Fibroblast of skin of scalp (primary cell): ENCODE data around the gene ABHD17C.
"Not testable (repeated sequence)": the region's sequence is repeated elsewhere in the genome, so short reads cannot be mapped to it uniquely, and the experiment has no call there.

Experiments
- DNase-seq: peaks from one replicate; pipeline ENCODE4 v3.0.0-alpha.2; 2013

ABHD17C gene

DNA sequence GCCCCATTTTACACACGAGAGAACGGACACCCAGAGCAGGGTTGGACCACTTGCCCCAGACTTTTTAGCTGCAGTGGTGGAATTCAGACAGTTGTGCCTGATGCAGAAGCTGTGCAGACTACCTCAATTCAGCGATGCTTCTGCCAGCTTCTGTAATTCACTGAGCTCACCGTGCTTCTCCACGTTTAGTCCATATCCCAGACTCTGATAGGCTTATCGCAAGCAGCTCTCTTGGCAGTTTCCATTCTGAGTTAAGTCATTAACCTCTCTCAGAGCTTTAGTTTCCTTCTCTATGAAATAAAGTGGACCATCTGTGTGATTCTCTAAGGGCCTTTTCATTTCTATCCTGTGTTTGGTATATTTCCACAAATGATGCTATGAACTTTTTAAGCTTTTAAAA lies 37.1 kb downstream of the ABHD17C start:
- DNase-seq, result no peak

DNA sequence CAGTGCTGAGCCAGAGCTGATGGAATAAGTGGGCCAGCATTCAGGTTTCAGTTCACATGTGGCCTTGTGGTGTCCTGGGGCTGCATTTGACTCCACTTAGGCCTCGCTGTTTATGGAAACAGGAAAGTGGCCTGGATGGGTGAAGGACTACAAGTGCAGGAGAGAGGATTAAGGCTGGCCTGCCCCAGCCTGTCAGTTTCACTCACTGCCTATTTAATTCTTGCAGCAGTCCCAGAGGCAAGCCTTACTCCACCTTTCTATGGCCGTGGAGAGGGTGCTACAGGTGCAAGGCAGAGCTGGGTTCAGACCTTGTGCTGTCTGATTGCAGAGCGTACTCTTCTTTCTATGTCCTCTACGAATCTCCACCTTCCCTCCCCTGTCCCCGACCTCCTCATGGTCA lies 37.7 kb downstream of the ABHD17C start:
- no peak for DNase-seq

DNA sequence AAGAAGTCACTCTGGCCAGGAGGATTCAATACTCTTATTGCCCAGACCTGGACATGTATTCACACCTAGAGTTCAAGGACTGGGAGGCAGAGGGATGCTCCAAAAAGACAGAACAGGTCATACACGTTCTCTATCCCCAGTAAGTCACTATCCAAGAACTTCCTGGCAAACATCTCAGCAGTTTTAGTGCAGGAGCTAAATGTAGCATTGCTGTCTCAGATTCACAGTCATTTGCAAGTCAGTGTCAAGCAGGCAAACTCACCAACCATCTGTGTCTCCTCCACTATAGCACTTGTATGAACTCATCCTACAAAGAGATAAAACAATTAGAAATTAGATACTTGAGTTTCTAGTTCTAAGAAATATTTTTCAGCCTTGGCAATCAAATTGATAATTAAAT lies 38.4 kb downstream of the ABHD17C start:
- DNase-seq, result no peak

- no peak for DNase-seq
Measured at GRCh38 chr15:80735344-80735743, 40.2 kb downstream of the ABHD17C start.

DNA sequence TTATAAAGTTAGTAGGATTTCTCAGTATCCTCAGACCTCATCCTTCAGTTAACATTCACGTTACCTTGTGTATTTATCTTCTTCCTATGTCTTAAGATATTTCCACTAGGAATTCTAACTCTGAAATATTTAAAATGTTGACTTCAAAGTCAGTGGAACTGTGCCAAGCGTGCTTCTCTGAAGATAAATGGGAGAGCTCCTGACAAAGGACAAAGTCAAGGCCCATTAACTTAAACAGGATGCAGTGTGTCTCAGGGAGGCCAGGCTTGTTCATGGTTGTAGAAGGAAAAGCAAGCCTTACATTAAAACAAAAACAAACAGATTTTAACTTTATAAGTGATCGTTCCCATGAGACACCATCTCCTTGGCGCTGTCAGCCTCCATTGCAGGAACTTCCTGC lies 41.5 kb downstream of the ABHD17C start:
- no peak for DNase-seq

DNA sequence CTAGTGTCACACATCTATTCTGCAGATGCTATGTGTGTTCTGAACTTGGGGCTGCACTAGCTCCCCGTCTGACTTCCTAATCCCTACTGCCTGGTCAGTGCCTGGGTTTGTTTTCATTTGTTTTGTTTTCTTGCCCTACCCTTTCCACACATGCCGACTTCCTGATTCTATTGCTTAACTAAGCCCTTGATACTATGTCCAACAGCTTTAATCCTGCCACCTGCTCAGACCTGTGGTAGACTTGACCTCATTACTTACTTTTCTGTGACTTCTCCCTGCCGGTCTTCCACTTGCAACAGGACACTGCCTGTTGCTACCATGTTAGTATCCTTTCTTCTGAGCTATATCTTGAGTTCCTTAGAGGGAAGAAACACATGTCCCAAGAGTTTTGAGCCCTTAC lies 44.8 kb downstream of the ABHD17C start:
- no peak for DNase-seq

DNA sequence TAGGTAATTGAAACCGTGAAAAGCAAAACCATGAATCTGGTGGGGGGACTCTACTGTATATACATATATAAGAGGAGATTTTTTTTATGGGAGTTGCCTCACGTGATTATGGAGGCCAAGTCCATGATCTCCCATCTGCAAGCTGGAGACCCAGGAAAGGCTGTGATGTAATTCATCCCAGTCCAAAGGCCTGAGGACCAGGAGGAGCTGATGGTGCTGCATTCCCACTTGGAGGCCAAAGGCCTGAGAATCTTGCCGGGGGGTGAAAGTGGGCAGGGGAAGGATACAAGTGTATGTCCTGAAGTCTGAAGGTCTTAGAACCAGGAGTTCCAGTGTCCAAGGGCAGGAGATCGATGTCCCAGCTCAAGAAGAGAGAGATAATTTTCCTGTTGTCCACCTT lies 47.0 kb downstream of the ABHD17C start:
- DNase-seq, result no peak

DNA sequence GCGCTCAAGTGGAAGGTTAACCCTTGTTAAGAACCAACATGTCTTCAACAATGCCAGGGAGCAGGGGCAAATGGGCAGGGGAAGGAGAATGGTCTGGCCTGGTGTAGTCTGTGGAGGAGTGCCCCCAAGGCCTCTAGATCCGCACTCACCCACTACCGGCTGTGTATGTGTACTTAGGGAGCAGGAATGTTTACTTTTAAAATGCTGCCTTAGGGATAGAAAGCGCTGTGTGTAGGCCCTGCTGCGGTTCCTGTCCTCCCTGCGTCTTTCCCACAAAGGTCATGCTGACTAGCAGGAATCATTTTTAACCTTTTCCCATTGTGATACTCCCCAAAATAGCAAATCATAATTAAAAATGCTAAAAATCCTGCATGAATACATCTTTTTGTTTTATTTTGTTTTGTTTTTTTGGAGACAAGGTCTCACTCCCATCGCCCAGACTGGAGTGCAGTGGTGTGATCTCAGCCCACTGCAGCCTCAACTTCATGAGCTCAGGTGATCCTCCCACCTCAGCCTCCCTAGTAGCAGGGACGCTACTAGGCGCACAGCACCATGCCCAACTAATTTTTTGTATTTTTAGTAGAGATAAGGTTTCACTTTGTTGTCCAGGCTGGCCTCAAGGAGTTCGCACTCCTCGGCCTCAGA lies 48.2 kb downstream of the ABHD17C start:
- DNase-seq, result peak; percentile 7

- no peak for DNase-seq
Measured at GRCh38 chr15:80744415-80744814, 49.3 kb downstream of the ABHD17C start.

DNA sequence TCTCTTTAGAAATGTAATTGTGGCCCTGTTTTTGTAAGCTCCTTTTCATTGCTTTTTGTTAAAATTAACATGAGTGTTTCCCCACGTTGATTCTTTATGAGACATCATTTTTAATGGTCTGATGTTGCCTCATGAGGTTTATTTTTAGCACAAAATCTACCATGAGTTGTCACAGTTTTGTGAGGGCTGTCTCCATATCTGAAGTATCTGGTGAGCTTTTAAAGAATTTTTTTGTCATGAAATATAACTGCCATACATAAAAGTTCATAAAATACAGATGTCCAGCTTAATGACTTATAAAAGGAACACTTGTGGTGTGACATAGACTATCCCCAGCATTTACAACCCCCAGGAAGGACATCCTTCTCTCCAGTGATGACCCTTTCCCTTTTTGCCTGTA lies 49.7 kb downstream of the ABHD17C start:
- peak; percentile 55 for DNase-seq

GRCh38 chr15:80745888-80746287 lies 50.8 kb downstream of the ABHD17C start:
- DNase-seq, result no peak

GRCh38 chr15:80747317-80748053 lies 52.4 kb downstream of the ABHD17C start:
- no peak for DNase-seq

GRCh38 chr15:80749589-80749988 lies 54.5 kb downstream of the ABHD17C start:
- no peak for DNase-seq

- no peak for DNase-seq
Measured at GRCh38 chr15:80750575-80750974, 55.5 kb downstream of the ABHD17C start.

DNA sequence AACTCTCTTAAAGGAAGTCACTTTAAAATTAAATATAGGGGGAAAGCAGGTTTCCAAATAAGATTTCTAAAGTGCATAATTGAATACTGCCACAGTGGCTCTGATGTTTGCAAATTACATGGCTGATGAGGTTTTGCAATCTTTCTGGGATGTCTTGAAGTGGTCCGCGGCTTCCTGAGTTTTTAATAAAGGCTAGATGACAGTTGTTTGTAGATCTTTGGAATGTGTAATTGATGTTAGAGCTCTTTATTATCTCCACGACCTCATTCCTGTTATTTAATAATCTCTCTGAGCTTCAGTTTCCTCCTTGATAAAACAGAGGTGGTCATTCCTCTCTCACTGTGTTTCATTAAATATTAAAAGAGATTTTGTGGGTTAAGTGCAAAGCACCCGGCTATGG lies 57.1 kb downstream of the ABHD17C start:
- no peak for DNase-seq

DNA sequence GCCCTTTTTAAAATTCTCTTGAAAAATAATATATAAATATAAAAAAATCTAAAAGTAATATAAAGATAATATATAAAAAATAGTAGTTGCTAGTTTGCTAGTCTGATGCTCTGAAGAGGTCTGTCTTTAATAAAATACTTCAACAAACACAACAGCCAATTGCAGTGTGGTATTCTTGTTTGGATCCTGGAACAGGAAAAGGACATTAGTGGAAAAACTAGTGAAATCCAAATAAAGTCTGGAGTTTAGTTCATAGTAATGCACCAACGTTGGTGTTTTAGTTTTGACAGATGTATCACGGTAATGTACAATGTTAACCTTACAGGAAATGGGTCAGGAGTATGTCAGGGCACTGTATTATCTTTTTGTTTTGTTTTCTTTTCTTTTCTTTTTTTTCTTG lies 58.1 kb downstream of the ABHD17C start:
- no peak for DNase-seq

GRCh38 chr15:80754014-80754413 lies 58.9 kb downstream of the ABHD17C start:
- no peak for DNase-seq

GRCh38 chr15:80755885-80756284 lies 60.8 kb downstream of the ABHD17C start:
- no peak for DNase-seq

GRCh38 chr15:80758130-80758745 lies 63.1 kb downstream of the ABHD17C start:
- no peak for DNase-seq

DNA sequence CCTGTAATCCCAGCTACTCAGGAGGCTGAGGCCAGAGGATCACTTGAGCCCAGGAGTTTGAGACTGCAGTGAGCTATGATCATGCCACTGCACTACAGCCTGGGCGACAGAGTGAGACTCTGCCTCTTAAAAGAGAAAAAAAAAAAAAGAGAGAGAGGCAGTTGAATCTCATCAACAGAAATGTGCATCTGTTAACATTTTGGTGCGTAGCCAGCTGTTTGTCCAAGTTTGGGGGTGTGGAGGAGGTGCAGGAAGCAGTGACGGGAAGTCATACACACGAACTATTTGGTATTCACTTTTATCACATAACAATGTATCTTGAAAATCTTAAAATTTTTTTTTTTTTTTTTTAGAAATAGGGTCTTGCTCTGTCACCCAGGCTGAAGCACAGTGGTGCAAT lies 65.8 kb downstream of the ABHD17C start:
- DNase-seq, result no peak

DNA sequence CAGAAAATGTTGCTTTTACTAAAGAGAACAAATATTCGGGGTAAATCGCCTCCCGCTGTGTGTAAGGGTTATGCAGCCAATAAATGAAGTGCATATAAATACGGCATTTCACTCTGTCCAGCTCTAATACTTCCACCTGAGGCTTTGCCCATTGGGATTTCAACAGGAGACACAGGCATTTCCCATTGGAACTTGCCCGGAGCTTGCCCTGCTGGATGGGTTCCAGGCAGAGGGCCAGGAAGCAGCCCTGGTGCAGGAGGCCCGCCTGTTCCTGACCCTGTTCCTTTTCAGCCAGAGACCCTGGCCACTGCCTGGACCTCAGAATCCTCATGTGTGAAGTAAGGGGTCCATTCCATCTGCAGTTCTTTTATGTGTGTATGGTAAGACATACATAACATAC lies 66.6 kb downstream of the ABHD17C start:
- no peak for DNase-seq

GRCh38 chr15:80763235-80763634 lies 68.1 kb downstream of the ABHD17C start:
- not testable (repeated sequence) for DNase-seq

DNA sequence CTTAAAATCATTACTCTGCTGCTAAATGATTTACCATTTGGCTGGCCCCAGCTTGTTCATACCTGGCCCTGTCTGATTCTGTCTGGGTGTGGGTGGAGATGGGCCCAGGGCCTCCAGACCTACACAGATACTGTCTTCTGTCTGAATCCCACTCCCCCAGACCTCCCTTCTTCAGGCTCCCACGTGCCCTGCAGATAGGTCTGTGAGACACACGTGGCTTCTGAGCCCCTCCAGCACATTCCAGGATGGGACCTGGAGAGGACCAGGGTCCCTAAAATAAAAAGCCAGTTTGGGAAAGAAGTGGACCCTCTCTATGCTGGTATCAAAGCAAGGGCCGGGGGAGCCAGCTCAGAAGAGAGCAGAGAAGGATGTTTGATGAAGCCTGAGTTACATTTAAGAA lies 69.4 kb downstream of the ABHD17C start:
- no peak for DNase-seq

GRCh38 chr15:80766275-80766674 lies 71.2 kb downstream of the ABHD17C start:
- no peak for DNase-seq
